NCI-H187 (cell line): ENCODE results near the gene C4BPA.
A peak's percentile ranks its signal among the peaks of the same experiment; 100 is the strongest.

Experiments
- DNase-seq, 2 experiments: peaks; one replicate each; lab custom pipeline; 2025; lab: John Stamatoyannopoulos, UW

The C4BPA gene

DNA sequence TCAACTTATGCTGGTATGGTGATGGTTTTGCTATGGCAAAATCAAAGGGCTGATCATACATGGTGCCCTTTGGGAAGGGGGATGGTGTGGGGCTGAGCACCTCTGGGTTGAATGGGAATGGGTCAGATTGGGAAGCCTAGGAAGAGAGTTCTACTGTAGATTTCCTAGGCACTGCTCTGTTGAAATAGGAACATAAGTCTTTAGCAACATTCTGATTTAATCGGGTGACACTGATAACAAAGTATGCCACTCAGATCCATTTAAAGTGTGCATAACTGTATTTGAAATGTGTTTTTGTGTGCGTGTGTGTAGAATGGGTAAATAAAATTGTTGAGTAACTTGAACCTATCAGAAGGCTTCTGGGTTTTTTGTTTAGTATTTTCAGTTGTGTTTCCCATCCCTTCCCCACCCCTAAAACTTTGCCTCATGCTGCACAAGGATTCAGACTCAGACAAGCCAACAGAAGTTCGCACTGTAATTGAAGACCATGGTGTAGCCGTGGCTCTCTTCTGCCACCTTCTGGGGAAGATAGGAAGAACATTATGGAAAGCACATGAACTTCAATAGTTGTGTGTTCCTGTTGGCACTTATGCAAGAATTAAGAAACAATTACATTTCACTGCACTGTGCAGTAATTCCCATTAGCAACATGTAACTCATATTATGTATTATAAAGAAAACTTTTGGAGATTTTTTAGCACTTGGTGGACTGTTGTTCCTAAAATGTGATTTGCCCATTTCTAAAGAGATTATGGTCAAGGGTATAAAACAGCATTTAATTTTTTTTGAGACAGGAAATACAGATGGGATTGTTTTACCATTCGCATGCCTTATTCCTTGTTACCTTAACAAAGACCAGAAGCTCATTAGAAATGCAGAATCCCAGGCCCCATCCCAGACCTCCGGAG is 26.3 kb upstream of the C4BPA start:
- peak; percentile 60 to 88 for DNase-seq

GRCh38 chr1:207078578-207079132 is 25.4 kb upstream of the C4BPA start:
- DNase-seq, result no peak

- no peak for DNase-seq
These were observed 24.3 kb upstream of the C4BPA start for GRCh38 chr1:207079706-207080241.

DNA sequence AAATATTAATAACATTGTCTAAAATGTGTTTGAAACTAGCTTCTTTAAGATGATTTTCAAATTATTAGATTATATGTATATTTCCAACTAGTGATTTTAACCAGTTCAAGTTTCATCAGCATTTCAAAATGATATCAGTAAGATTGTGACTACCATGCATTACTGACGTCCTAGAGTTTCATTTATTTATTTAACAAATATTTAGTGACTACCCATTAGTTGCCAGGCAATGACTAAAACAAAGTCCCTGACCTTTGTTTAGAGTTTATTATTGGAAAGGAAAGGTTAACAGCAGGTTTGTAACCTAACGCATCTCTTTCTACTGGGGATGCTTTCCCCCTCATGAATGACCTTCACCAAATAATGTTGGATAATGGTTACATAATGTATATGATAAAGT is 22.9 kb upstream of the C4BPA start:
- no peak for DNase-seq

- no peak for DNase-seq
These were observed 22.2 kb upstream of the C4BPA start for GRCh38 chr1:207081806-207082205.

GRCh38 chr1:207084232-207084631 is 19.8 kb upstream of the C4BPA start:
- DNase-seq, result no peak

GRCh38 chr1:207084701-207085180 is 19.3 kb upstream of the C4BPA start:
- DNase-seq, result peak; percentile 23 to 56

DNA sequence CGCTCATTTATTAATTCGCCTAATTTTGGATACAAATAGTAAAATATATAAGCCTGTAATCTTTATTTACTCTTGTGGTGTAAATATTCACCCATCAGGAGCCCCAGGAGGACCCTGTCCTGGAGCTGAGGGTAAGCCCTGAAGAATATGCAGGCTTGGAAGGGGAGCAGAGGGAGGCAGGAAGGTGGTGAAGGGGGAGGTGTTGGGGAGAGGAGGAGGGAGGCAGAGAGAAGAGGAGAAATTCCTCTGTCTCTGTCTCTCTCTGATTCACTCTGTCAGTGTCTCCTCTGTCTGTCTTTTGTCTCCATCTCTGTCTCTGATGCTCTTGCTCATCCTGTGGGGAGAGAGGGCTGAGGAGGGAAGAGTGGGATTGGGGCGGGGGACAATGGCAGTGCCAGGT is 18.1 kb upstream of the C4BPA start:
- no peak for DNase-seq

- no peak for DNase-seq
These were observed 15.9 kb upstream of the C4BPA start for GRCh38 chr1:207088161-207088560.

- DNase-seq, result no peak
These were observed 15.1 kb upstream of the C4BPA start, which contains the start of gene C4BPB for GRCh38 chr1:207088701-207089626. TSS of gene C4BPB (plus strand) at chr1:207088860. CDS start at chr1:207089532, 672 bp downstream.

- no peak for DNase-seq
These were observed 14.2 kb upstream of the C4BPA start for GRCh38 chr1:207089627-207090355.

DNA sequence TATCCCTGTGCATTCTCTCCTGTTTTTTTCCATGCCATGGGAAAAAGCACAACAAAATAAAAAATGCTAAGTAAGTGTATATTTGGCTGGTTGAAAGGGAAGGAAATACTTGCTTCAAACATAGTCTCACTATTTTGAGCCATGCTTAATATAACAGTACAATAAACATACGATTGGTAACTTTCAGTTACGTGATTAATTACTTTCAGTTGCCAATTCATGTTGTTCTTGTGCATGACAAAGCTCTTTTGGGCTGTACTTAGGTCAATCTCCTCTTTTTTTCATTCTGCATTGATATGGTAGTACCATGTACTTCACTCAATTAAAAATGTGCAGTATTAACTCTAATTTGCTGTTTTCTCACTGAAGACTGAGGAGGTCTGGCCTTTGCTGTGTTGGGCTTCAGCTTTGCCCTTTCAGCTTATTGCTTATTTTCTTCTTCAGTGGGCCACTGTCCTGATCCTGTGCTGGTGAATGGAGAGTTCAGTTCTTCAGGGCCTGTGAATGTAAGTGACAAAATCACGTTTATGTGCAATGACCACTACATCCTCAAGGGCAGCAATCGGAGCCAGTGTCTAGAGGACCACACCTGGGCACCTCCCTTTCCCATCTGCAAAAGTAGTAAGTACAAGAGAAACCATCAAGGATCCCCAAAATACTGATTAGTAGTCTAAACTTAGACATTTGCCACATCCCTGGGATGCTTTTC is 12.7 kb upstream of the C4BPA start:
- DNase-seq, result no peak

DNA sequence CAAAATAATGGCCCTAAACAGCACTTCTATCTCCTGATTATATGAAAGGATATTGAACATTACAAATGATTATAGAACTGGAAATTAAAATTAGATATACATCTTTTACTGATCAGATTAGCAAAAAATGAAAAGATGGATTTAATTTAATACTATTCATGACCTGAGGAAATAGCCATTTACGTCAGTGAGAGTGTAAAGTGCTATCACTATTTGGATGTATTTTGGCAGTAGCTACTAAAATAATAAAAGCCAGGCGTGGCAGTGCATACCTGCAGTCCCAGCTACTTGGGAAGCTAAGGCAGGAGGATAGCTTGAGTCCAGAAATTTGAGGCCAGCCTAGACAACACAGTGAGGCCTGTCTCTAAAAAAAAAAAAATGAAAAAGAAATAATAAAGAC is 10.1 kb upstream of the C4BPA start:
- DNase-seq, result no peak

DNA sequence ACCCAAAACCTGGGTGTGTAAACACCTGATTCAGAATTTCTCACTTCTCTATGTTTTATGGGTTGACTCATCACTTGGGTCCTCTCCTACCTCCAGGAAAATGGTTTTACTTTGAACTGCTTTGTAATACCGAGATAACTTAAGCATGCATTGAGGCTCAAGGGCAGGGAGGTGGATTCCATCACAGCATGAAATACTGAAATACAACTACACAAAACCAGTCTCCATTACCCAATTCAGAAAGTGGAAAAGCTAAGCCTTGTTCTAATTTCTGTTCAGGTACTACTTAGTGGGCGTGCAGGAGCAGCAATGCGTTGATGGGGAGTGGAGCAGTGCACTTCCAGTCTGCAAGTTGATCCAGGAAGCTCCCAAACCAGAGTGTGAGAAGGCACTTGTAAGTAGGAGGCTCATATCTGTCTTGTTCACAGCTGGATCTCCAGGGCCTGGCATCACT is 6.1 kb upstream of the C4BPA start:
- DNase-seq, result no peak

- DNase-seq, result no peak
These were observed 2.3 kb upstream of the C4BPA start for GRCh38 chr1:207101720-207102119.

DNA sequence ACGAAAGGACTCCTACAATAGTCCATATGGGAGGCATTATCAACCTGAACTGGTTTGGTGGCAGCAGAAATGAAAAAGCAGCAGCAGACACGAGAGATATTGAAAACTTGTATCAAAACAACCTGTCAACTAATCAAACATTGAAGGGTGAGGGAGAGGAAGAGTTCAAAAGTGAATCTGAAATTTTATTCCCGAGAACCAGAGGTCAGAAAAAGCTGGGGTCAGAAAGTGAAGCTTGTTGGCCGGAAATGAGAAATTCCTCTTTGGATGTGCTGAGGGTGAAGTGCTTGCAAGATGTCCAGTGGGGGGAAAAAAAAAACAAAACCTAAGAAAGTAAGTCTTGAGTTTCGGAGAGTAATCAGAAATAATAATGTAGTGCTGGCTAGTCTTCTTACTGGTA is 1.9 kb upstream of the C4BPA start:
- DNase-seq, result no peak

DNA sequence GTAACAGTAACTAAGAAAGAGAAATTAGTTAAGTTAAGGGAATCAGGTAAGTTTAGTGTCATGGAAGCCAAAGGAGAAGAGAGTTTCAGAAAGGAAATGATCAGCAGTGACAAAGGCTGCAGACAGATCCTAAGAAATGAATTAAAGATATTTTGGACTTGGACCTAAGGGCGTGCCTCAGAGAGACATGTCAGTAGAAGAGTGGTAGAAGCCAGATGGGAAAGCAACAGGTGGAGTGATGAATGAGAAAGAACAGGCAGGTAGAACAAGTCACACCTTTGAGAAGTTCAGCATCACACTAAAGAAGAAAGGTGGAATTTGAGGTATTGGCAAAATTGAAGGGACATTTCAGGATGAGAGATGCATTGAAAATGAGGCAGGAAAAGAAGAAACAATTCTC is 1.4 kb upstream of the C4BPA start:
- no peak for DNase-seq

- DNase-seq, result no peak
These were observed 5.0 kb downstream of the C4BPA start for GRCh38 chr1:207109004-207109403.

DNA sequence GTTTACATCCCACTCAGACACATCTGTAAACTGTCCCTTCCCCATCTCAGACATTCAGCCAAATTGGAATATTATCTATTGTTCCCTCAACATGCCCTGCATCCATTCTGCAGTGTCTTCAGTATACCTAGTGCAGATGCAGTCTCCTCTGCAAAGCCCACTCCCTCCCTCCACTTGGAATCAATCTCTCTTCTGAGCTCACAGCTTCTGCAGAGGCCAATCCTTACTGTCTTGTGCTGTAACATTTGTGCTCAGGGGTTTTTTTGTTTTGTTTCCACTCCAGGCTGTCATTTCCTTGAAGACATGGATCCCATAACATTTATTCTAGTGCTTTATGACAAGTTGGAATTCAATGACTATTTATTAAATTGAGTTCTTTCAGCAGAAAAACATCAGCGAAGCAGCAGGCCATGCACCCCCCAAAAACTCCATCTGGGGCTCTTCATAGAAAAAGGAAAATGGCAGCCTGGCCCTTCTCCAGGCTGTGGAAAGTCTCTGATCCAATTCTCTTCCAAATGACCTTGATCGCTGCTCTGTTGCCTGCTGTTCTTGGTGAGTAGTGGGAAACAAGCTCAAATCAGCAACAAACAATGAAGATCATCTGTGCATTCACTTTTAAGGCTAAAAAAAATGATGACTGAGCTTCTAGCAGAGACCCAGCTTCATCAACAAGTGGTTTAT is 8.7 kb downstream of the C4BPA start:
- DNase-seq, result no peak

DNA sequence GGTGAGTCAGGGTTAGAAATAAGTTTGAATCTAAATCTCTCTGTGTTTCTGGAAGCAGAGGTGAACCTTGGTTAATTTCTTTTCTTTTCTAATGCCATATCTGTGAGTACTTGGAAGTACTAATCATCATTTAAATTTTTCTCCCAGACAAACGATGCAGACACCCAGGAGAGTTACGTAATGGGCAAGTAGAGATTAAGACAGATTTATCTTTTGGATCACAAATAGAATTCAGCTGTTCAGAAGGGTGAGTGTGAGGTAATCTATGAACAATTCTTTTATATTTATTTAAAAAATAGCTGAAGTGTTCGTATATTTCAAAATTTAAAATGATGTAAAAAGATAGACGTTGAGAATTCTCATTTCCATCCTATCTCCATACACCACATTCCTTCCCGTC is 11.2 kb downstream of the C4BPA start:
- no peak for DNase-seq
